HG03196 (cell line): Measurements from ENCODE around the gene MED29.

Experiments
- ATAC-seq: cut with Tn5 transposase; IDR thresholded peaks from one replicate; pipeline ENCODE4 v1.9.1; 2021; ENCODE audit not compliant: unreplicated experiment

Gene MED29

GRCh38 chr19:39397360-39398296 lies 6.5 kb downstream of the MED29 start:
- peak; percentile 32 for ATAC-seq

DNA sequence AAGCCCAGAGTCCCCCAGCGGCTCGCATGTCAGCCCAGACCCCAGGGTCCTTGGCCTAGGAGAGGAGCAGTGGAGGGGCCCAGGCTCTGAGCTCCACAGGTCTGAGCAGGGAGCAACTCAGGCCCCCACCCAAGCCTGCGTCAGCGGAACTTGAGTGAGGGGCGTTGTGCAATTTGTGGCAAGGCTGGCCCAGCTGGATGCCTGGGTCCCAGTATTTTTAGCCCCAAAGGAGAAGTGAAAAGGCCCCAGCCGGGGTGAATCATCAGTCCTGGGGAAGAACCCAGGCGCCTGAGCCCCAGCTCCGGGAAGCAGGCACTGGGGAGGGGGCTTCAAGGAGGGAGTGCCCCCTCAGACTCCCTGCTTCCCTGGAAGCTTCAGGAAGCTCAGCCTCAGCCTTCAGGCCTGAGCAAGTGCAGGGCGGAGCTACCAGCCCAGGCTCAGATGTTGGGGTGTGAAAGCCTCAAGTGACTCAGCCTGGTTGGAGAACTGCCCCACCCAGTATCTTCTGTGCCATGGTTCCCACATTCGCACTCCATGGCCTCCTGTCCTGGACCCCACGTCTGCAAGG lies 7.2 kb downstream of the MED29 start:
- no peak for ATAC-seq

- no peak for ATAC-seq
These were observed 8.5 kb downstream of the MED29 start for GRCh38 chr19:39399668-39400050.

DNA sequence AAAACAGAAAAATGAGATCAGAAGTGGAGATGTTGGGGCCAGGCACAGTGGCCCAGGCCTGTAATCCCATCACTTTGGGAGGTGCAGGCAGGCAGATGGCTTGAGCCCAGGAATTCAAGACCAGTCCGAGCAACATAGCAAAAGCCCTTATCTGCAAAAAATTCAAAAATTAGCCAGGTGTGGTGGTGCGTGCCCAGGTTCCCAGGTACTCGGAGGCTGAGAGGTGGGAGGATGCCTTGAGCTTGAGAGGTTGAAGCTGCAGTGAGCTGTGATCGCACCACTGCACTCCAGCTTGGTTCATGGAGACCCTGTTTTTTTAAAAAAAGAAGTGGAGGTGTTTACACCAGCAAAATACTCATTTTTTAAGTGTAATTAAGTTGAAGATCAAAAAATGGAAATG lies 8.9 kb downstream of the MED29 start:
- ATAC-seq, result no peak

DNA sequence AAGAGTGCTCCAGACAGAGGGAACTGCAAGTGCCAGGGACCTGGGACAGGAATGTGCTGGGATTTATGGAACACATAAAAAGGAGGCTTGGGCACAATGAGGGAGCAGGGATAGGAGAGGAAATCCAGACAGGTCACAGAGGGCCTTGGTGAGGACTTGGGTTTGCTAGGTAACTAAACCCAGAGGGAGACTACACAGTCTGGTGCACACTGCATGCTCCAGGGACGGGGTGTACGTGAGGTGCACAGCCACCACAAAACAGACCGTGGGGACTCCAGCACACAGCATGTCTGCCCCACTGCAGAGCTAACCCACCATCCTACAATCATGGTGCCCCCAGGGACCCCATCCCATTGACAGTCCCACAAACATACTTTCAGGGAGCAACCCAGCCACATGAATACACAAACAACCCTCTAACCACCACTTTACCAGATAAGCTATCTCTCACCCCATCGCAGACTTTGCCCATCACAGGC lies 9.9 kb downstream of the MED29 start:
- ATAC-seq, result peak; percentile 6

DNA sequence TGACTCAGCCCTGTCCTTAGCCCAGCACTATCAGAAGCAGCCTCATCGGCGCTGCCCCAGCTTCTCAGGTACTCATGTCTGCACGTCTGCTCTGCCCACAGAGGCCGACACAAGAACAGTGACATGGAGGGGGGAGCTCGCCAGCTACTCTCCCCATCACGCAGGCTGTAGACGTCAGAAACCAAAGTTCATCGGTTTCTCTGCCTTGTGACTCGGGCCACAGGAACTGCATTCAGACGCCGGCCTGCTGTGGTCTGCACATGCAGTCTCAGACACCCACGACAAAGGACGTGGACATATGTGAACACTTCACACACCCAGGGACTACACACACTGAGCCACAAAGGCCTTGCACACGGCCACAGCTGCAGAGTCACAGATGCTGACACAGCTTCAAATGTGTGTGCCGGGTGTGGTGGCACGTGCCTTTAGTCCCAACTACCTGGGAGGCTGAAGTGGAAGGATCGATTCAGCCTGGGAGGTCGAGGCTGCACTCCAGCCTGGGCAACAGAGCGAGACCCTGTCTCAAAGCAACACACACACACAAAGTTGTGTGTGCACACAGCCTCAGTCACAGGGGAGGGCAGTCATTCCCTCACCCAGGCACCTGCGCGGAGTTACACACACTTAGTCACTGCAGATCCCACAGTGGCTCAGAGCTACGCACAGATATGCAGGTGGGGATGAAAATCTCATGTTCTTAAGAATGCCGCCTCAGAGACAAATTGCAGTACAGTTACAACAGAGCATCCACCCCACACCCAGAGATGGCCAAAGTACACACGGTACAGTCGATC lies 10.6 kb downstream of the MED29 start:
- ATAC-seq, result peak; percentile 23

DNA sequence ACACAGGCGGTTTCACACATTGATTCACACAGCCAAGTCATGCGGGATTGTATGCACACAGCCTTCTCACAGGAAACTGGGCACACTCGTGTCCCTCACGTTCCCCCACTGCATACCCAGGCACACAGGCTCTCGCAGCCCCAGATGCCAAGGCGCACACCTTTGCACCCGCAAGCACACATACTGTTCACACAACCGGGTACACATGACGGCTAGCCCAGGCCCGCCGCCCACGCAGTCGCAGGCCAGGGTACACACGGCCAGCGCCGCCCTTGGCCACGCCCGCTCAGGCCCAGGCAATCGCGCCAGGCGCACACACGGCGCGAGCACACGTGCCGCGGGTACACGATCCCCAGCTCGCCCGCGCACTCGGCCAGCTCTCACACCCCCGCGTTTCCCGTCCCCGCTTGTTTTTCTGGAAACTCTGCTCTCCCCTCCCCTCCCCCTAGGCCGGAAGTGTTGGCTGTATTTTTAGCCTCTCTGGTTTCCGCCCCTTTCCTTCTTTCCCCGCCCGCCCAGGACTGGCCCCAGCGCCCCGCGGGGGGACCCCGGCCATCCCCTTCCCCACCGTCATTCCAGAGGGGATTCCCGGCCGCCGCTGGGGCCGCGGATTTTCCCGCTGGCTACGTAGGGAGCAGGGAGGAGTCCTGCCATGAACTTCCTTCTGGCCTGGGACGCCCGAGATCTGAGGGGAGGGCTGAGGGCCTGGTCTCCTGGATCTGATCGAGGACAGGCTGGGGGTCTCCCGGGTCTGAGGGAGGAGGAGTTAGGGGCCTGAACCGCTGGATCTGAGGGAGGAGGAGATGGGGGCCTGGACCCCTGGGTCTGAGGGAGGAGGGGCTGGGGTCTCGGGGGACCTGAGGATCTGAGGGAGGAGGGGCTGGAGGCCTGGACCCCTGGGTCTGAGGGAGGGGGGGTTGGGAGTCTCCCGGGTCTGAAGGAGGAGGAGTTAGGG lies 11.4 kb downstream of the MED29 start:
- peak; percentile 21 for ATAC-seq

DNA sequence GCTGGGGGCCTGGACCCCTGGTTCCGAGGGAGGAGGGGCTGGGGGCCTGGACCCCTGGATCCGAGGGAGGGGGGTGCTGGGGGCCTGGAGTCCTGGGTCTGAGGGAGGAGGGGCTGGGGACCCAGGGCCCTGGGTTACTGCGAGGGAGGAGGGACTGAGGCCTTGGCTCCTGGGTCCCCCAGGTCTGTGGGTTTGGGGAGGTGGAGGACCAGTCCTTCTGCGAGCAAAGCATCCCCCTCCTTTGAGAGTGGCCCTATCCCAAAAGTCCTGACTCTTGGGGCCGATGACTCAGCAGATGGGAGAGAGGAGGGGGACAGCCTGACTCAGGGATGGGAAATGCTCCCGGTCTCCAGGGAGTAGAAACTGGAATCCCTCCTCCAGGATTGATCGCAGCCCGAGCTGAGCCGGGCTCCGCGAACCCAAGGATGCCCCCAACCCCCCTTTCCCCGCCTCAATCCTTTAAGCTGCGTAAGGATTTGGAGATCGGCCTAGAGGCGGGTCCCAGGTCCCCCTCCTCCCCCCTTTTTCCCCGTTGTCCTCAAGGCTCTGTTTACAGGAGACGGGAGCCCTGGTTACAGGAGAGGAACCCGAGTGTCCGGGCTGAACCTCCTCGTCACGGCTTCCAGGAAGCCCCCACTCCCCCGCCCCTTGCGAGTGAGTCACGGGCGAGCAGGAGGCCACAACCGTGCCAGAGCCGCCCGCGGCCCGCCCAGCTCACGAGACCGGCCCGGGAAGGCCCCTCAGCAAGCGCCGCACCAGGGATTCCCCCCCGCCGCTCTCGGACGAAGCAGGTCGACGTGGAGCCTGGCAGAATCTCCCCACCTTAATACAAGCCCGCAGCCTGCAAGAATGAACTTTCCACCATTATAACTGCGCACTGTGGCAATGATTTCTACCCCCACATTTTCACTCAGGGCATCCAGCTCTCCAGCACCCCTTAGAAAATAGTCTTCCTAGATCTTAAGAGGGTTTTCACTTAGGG lies 12.4 kb downstream of the MED29 start:
- ATAC-seq, result peak; percentile 31

GRCh38 chr19:39405261-39405957 lies 14.2 kb downstream of the MED29 start:
- ATAC-seq, result no peak

GRCh38 chr19:39405958-39406655 lies 14.9 kb downstream of the MED29 start:
- no peak for ATAC-seq

DNA sequence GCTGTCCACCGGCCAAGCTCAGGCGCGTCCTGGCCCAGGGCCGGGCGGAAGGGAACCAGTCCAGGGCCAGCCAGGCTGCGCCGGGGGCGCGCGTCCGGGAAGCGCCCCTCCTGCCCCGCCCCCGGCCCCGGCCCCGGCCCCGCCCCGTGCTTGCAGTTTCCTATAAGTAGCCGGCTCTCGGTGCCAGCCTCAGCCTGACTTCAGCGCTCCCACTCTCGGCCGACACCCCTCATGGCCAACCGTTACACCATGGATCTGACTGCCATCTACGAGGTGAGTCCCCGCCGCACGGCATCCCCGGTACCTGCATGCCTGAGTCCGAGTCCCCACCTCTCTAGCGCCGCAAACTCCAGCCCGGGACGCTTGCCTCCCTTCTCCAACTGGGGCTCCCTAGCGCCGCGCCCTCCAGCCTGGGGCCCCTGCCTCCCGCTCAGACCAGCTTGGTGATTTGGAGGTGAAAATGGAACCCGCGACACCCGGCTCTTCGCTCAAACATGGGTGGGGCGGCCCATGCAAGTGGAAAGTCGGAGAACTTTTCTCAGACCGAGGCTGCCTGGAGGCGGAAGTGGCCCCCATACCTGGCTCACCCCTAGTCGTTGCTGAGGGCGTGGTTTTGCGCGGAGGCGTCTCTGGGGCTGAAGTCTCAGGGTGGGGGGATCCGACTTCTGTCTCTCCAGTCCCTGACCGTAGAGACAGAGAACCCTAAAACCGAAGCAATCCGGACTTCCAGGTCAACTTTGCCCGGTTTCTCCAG lies 15.7 kb downstream of the MED29 start, which contains the start of gene ZFP36:
ZFP36 (plus strand) TSS at position 192 of the 754 bp plus-strand sequence; CDS start at position 250, 58 bp downstream.
- peak; percentile 20 for ATAC-seq

GRCh38 chr19:39407410-39407659 lies 16.2 kb downstream of the MED29 start:
- ATAC-seq, result no peak

DNA sequence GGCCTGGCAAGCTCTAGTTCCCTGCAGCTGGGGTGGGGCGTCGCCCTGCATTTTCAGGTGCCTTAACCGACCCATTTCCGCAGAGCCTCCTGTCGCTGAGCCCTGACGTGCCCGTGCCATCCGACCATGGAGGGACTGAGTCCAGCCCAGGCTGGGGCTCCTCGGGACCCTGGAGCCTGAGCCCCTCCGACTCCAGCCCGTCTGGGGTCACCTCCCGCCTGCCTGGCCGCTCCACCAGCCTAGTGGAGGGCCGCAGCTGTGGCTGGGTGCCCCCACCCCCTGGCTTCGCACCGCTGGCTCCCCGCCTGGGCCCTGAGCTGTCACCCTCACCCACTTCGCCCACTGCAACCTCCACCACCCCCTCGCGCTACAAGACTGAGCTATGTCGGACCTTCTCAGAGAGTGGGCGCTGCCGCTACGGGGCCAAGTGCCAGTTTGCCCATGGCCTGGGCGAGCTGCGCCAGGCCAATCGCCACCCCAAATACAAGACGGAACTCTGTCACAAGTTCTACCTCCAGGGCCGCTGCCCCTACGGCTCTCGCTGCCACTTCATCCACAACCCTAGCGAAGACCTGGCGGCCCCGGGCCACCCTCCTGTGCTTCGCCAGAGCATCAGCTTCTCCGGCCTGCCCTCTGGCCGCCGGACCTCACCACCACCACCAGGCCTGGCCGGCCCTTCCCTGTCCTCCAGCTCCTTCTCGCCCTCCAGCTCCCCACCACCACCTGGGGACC lies 16.6 kb downstream of the MED29 start:
- ATAC-seq, result no peak

DNA sequence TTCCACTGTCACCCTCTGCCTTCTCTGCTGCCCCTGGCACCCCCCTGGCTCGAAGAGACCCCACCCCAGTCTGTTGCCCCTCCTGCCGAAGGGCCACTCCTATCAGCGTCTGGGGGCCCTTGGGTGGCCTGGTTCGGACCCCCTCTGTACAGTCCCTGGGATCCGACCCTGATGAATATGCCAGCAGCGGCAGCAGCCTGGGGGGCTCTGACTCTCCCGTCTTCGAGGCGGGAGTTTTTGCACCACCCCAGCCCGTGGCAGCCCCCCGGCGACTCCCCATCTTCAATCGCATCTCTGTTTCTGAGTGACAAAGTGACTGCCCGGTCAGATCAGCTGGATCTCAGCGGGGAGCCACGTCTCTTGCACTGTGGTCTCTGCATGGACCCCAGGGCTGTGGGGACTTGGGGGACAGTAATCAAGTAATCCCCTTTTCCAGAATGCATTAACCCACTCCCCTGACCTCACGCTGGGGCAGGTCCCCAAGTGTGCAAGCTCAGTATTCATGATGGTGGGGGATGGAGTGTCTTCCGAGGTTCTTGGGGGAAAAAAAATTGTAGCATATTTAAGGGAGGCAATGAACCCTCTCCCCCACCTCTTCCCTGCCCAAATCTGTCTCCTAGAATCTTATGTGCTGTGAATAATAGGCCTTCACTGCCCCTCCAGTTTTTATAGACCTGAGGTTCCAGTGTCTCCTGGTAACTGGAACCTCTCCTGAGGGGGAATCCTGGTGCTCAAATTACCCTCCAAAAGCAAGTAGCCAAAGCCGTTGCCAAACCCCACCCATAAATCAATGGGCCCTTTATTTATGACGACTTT lies 17.4 kb downstream of the MED29 start:
- no peak for ATAC-seq

- no peak for ATAC-seq
These were observed 18.2 kb downstream of the MED29 start for GRCh38 chr19:39409208-39410016.
